Renal cortex interstitium (tissue), 11 donors: Measurements from ENCODE around the gene ME1. TPM values are rescaled to one million over a fixed set of nuclear protein-coding genes. Genes with fewer than 3 reads are reported as not detected.
"Not testable (repeated sequence)": the region's sequence is repeated elsewhere in the genome, so short reads cannot be mapped to it uniquely, and the experiment has no call there.

Experiments used
- DNase-seq, 11 donors: peaks; one replicate each; pipeline ENCODE4 v3.0.0-alpha.2; 2013; ENCODE audit warnings: low read depth in 9 of 11, low spot score in 4 of 11; ENCODE audit errors: extremely low read depth in 1 of 11
- polyA plus RNA-seq, 3 donors: library from polyadenylated mRNA; unstranded; fragments of 120-200 nt; gene quantifications; one replicate each; pipeline ENCODE4 v1.2.1, GENCODE V29; 2013; ENCODE audit not compliant: insufficient read length in 3 of 3

Gene ME1
- polyA plus RNA-seq, 3 donors, result 1.8 to 2.7 (median 2.1) TPM

DNA sequence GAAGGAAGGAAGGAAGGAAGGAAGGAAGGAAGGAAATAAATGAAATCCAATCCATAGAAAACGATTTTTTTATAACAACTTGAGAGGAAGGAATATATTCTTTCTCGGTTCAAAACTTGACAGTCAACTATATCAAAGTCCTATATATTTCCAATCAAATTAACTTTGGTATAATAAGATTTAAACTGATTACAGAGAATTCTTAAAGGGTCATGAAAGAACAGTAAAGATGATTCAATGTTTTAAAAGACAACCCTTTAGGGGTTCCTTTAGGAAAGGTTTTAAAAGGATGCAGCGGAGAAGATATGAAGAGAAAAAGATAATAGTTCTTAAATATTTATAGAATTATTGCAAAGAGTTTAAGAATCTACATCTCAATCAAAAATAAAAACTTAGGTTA is 61.2 kb downstream of the ME1 start:
- DNase-seq, result no peak

DNA sequence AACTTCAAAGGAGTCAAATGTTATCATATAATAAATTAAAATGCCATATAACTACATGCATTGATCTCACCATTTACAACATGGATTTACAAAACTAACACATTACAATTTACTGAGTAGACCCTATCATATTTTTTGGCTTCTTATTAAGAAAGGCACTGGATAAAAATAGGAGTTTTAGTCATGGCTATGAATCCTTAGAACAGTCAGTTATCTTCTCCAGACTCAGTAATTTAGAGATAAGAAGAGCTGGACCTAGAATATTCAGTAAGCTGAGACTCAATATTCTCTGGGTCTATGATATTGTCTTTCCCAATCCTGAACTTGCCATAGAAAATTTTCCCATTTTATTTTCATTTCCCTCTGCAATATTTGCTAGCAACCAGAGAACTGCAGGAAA is 62.3 kb downstream of the ME1 start:
- DNase-seq, result no peak

DNA sequence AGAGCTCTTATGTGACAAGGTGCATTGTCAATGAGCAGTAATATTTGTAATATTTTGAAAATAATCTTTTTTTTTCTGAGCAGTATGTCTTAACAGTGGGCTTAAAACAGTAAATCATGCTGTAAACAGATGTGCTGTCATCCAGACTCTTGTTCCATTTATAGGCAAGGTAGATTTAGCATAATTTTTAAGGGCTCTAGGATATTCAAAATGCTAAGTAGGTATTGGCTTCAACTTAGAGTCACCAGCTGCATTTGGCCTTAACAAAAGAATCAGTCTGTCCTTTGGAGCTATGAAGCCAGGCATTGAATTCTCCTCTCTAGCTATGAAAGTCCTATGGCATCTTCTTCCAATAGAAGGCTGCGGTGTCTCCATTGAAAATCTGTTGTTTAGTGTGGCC is 63.7 kb downstream of the ME1 start:
- no peak for DNase-seq

DNA sequence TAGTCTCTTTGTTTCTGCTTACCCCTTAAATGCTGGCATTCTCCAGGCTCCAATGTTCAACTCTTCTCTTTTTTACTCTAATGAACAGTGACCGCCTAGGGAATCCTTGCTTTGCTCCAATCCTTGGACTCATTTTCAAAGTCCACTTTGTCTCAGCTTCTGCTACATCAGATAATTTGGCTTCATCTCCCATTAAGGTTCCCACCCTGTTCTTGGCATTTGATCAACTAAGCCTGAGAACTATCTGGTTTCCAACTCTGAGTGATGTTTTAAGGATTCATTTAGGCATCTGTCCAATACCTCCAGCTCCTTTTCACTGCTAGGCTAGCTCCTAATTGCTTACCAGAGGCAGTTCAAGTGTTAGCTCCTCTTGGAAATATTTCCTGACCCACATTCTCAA is 64.9 kb downstream of the ME1 start:
- no peak for DNase-seq

DNA sequence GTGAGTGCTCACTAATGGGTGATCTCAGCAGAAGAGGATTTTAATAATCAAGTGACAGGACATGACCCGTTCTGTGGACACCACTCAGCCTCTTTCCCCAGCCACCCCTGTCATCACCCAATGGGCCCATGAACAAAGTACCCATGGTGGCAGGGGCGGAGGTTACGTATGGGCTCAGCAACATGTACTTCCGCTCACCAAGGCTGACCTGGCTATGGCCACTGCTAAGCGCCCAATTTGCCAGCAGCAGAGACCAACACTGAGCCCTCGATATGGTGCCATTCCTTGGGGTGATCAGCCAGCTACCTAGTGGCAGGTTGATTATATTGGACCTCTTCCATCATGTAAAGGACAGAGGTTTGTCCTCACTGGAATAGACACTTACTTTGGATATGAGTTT is 68.5 kb downstream of the ME1 start:
- not testable (repeated sequence) for DNase-seq

DNA sequence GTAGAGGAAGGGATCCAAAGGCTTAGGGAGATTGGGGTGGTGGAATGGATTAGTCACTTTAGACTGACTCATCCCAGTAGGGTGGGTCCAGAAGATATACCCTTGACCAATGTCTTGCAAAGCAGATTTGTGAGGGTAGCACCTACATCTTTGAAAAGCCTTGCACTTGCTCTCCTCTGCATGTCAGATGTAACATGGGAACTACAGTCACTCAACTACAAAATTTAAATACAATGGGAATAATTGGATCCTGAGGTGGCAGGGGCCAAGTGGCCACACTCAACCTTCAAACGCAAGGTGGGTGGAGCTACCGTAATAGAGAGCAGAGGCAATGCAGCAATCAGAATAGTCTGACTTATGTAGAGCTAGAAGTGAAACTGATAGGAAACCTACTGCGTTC is 71.2 kb downstream of the ME1 start:
- no peak for DNase-seq

DNA sequence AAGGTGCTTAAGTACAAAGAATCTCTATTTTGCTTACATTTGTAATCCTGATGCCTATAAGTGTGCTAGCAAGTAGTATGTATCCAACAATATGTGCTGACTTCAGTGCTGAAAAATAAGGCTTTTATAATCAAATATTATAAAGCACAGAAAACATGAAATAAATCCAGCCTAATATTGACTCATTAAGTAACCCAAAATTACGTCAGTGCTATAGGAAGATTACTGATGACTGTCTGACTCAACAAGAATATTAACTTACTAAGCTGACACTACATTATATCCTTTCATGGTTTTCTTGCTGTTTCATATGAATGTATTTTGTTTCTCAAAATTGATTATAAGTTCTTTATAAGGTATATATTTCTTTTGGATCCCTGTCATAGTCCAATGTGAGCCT is 76.1 kb downstream of the ME1 start:
- no peak for DNase-seq

DNA sequence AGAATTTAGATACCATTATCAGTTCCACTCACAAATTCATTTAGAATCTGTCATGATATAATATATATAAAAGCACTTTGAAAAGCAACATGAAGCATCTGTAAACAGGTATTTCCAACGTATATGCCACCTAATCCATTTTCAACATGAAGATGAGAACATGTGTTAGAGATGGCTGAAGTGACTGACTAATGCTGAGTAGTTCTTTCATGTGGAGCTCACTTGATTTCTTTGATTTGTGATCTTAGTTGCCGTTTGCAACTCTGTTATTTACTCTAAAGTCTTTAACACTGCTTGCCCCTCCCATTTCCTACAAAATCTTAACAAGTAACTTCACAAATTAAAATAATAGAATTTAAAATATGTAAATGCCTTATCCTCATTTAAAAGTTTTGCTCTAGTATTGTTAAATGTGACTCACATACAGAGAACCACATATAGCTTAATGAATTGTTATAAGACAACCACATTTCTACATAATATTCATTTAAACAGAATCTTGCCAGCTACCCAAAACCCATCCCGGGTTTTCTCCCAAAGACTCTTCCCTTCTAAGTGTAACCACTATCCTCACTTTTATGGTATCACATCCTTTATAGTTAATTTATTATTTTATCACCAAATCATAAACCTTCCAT is 78.3 kb downstream of the ME1 start:
- no peak for DNase-seq

DNA sequence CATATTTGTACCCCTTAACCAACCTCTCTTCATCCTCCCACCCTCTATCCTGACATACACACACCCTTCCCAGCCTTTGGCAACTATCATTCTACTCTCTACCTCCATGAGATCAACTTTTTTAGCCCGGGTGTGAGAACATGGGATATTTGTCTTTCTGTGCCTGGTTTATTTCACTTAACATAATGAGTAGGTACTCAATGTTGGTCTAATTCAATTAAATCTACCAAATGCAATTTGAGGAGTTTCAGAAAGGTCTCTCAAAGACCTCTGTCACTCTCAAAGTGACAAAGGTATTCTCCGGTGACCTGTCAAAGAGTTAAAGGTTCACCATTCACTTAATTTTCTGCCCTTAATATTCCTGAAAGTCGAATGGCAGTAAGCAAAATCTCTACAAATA is 87.7 kb downstream of the ME1 start:
- no peak for DNase-seq

DNA sequence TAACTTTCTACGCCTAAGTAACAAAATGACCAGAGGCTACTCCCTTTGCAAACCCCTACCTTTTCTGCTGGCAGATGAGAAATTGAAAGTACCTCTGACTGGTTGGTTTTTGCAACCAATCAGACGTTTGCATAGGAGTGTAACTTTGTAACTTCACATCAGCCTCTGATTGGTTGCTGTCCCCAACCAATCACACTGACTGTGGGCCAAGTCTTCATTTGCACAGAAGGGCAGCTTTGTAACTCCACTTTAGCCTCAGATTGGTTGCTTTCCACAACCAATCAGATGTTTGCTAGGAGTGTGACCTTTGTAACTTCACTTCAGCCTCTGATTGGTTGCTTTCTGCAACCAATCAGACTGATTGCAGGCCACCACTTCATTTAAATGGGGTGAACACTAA is 89.1 kb downstream of the ME1 start:
- DNase-seq, result no peak

DNA sequence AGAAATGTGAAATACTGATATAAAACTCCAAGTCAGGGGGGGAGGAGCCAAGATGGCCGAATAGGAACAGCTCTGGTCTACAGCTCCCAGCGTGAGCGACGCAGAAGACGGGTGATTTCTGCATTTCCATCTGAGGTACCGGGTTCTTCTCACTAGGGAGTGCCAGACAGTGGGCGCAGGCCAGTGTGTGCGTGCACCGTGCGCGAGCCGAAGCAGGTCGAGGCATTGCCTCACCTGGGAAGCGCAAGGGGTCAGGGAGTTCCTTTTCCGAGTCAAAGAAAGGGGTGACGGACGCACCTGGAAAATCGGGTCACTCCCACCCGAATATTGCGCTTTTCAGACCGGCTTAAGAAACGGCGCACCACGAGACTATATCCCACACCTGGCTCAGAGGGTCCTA is 96.9 kb downstream of the ME1 start:
- not testable (repeated sequence) for DNase-seq

DNA sequence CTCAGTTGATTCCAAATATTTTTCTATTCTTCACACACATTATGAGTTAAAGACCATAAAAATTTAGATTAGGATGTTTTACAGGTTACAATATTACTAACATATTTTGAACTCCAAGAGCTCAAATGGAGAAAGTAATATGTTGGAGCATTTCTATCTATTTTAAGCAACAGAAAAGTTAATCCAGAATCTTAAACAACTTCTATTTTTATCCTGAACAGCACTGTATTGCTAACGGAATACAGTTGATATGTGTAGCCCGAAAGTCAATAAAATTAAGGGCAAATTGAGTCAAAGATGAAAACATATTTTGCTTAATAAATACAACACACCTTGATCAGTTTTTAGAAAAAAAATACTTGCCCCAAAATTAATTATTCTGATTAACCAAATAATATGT is 97.4 kb downstream of the ME1 start:
- DNase-seq, result no peak

DNA sequence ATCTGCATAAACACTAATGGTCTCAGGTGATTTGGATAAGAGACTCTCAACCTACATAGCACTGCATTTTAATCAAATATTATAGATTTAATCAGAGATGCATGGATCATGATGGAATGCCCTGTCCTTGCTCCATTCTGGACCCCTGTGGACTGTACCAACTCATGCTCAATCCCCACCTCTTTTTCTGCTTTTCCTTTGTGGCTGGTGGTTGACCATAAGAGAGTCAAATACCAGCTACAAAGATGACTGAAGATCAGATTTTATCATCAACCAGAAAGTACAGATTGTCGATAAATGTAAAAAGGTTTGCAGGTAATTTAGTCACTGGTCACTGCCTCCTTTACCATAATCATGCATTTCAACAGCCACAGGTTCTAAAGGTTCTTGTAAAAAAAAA is 116.2 kb downstream of the ME1 start:
- no peak for DNase-seq

DNA sequence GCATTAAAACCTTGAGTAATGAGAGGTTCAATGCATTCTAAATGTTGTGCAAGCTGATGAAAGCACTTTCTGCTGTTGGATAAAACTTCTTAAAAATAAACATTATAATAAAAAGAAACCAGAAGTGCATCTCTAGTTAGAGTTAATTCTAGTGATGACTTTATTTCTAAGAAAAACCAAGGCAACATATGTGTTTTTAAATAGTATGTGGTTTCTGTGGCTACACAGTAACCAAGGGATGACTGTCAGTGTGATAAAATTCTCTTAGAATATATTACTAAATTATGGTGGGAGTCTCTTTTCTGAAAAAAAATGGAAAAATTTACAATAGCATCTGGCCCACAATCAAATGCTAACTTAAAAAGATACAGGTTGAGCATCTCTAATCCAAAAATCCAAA is 117.0 kb downstream of the ME1 start:
- no peak for DNase-seq

DNA sequence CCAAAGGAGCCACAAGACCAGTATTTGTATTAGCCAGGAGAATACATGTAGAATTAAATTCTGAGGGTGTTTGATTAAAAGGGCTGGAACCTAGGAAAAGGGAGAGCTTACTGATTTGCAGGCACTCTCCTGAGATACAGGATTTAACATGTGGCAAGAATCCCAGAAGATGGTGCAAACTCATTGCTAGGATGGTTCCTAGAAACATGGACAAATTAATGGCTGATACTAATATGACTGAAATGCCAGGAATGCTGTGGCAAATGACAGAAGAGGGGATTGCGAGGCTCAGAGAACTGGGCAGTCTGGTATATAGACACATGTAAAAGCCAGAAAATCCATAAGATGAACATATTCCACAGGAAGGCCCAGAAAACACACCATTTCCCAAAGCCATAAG is 119.6 kb downstream of the ME1 start:
- DNase-seq, result no peak

DNA sequence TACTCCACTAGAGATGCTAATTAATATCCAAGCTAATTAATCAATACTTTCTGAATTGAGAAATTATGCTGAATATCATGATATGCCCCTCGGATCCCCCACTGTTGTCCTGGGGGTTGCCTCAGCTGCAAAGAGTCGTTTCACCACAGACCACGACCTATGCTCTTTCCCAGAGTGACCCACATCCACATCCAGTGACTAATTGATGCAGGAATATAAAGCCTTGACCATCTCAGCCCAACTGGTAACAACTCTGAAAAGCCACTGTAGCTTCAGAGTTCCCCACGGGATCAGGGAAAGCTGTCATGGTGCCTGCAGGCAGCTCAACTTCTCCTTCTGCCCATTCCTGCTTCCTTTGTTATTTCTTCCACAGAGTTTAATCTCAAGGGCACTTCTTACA is 120.8 kb downstream of the ME1 start:
- DNase-seq, result no peak

DNA sequence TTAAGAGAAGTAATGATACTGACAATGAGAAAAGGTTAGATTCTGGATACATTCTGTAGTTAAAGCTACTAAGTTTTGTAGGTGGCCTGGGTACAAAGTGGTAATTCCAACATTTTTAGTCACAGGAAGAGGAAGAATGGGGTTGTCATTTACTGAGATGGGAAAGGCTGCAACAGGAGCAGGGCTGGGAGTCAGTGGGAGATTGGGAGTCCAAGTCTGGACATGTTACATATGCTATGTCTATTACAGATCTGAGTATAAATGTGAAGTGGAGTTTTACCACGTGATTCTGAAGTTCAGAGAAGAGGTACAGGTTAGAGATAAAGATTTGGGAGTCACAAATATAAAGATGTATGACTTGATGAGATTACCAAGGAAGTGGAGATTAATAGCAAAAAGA is 121.5 kb downstream of the ME1 start:
- no peak for DNase-seq

DNA sequence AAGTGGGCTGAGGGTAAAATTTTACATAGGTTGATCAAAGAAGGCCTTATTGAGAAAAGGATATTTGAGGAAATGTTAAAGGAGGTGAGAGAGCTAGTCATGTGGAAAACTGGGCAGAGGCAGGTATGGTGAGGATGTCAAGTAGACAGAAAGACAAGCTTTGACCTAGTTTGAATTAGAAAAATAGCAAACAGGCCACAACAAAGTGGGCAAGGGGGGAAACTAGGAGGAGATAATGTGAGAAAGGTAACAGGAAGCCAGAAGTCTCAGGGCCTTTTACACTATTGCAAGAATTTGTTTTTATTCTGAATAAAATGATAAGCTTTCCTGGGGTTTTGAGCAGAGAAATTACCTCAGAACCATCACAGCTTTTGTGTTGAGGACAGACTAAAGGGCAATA is 122.0 kb downstream of the ME1 start:
- no peak for DNase-seq

DNA sequence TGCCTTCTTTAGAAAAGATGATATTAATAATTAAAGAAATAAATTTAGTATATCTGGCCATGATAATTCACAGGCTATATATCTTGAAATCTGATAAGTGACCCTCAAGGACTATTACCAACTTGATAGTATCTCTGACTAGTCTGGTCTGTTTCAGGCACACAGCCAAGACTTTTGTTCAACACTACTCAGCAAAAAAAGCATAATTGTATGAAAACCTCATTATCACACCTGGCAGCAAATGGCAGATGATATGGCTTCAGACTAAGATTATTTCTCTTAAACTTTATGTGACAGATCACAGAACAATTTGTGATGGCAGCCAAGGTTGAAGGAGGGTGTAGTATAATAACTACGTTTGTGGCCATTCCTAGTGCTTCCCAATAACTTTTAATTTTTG is 123.0 kb downstream of the ME1 start:
- DNase-seq, result no peak

DNA sequence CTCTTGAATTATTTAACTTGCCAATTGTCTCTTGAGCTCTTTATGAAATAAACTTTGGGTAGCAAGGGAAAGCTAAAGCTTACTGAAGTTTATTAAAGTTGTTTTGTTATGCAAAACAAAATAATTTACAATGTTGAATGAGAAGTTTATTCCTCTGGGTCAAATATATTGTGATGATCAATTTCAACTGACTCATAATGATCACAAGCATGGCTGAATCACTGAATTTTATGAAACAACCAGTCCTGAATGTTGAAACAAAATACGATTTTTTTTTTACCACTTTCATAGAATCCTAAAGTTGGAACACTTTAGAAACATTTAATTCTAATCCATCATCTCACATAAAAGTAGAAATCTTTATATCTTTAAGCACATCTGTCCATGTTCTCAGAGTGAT is 127.4 kb downstream of the ME1 start:
- no peak for DNase-seq

DNA sequence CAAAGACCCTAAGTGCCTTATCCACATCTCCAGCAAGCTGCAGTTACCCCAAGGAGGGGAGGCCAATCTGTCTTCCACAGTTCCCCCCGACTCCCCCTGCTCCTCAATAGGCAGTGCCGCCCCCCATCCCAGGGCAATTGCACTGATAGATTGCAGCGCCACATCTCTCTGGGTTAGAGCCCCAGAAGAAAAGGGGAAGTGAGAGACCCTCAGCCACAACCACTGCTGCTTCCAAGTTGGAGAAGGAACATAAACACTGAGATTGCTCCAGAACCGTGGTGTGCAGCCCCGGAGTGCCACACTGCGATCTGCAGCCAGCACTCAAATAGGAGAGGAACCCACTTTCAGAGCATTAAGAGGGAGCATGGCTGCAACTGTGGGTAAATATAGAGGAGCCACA is 136.2 kb downstream of the ME1 start:
- no peak for DNase-seq
